Suprapubic skin (tissue), 4 donors: ENCODE measurements around the gene CHEK2. TPM values are rescaled to one million over a fixed set of nuclear protein-coding genes. Genes with fewer than 3 reads are reported as not detected.
"Not testable (repeated sequence)": the region's sequence is repeated elsewhere in the genome, so short reads cannot be mapped to it uniquely, and the experiment has no call there.

Experiments
- DNase-seq, 2 donors: peaks; one replicate each; pipeline ENCODE4 v3.0.0-alpha.2; 2019; ENCODE audit warnings: low spot score in 2 of 2
- H3K27ac ChIP-seq: fragments of 200-600 bp; sonication (generic); one replicate; pipeline ENCODE4 v1.5.1; 2019
- H3K27me3 ChIP-seq: fragments of 200-600 bp; sonication (generic); one replicate; pipeline ENCODE4 v1.5.1; 2019
- H3K36me3 ChIP-seq: fragments of 200-600 bp; sonication (generic); one replicate; pipeline ENCODE4 v1.5.1; 2019
- H3K4me1 ChIP-seq: fragments of 200-600 bp; sonication (generic); one replicate; pipeline ENCODE4 v1.5.1; 2019
- H3K4me3 ChIP-seq: fragments of 200-600 bp; sonication (generic); one replicate; pipeline ENCODE4 v1.5.1; 2019; ENCODE audit warnings: mild to moderate bottlenecking
- H3K9me3 ChIP-seq: fragments of 200-600 bp; sonication (generic); one replicate; pipeline ENCODE4 v1.5.1; 2019
- CTCF ChIP-seq, 2 donors: fragments of 200-600 bp in 1 of 2; fragments of 450-650 bp in 1 of 2; sonication (generic) in 1 of 2; IDR thresholded peaks; one replicate each; pipeline ENCODE4 v1.5.1; 2016 to 2019; ENCODE audit warnings: antibody characterized with exemption in 2 of 2, mild to moderate bottlenecking in 1 of 2, moderate library complexity in 1 of 2
- EP300 ChIP-seq: sonication (generic); formaldehyde crosslinking; IDR thresholded peaks from one replicate; pipeline ENCODE4 v1.6.1; 2017; ENCODE audit warnings: antibody characterized with exemption
- POLR2A ChIP-seq, 2 donors: fragments of 450-650 bp; IDR thresholded peaks; one replicate each; pipeline ENCODE4 v1.6.1; 2017; ENCODE audit warnings: antibody characterized with exemption in 2 of 2, mild to moderate bottlenecking in 2 of 2, moderate library complexity in 2 of 2
- POLR2AphosphoS5 ChIP-seq, 3 donors: sonication (generic); formaldehyde crosslinking; IDR thresholded peaks; one replicate each; pipeline ENCODE4 v1.6.1; 2017; ENCODE audit warnings: antibody characterized with exemption in 3 of 3
- WGBS: methylation state at CpG from one replicate; pipeline ENCODE4 v1.1.5; 2018; 5-methylcytosine and 5-hydroxymethylcytosine counted together
- total RNA-seq, 4 donors: library from RNA; depleted of rRNA; stranded (reverse); fragments of >200 nt; gene quantifications; one replicate each; pipeline ENCODE4 v1.1.0, GENCODE V29; 2016

The CHEK2 gene
- total RNA-seq, 4 donors from 2014 or later: 6.1 to 14.8 (median 10.0) TPM

- Histone ChIP-seq H3K4me1 (peaks cover 7% of the 10 kb centered on the region), H3K27ac (no peak overlapping the region), H3K9me3 (no peaks in the 10 kb centered on the region), H3K27me3 (no peaks in the 10 kb centered on the region), H3K4me3 (no peak overlapping the region), H3K36me3 (no peaks in the 10 kb centered on the region)
- DNase-seq: no peak
- WGBS: 67% methylated on average over 3 of the region's 3 CpGs
- TF ChIP-seq POLR2A (IDR thresholded peaks at IDR 0.05) (no peak), EP300 (no peak)
Observed at GRCh38 chr22:28759861-28760560, 18.4 kb upstream of the CHEK2 start.

DNA sequence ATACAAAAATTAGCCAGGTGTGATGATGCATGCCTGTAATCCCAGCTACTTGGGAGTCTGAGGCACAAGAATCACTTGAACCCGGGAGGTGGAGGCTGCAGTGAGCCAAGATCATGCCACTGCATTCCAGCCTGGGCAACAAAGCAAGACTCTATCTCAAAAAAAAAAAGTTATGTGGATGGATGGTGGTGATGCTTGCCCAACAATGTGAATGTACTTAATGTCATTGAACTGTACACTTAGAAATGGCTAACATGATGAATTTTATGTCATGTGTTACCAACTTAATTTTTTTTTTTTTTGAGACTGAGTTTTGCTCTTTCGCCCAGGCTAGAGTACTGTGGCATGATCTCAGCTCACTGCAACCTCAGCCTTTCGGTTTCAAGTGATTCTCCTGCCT is 12.9 kb upstream of the CHEK2 start:
- peaks cover 23% of the 10 kb centered on the region for H3K36me3 ChIP-seq
- not testable (repeated sequence) for H3K9me3 ChIP-seq, DNase-seq, H3K27ac ChIP-seq, H3K27me3 ChIP-seq, H3K4me3 ChIP-seq, H3K4me1 ChIP-seq
- 90% methylated on average over 3 of the region's 3 CpGs for WGBS

GRCh38 chr22:28750471-28750881 is 8.9 kb upstream of the CHEK2 start:
- Histone ChIP-seq H3K9me3 (no peaks in the 10 kb centered on the region), H3K4me3 (no peak overlapping the region), H3K36me3 (peaks cover 63% of the 10 kb centered on the region), H3K27me3 (no peaks in the 10 kb centered on the region), H3K4me1 (no peaks in the 10 kb centered on the region), H3K27ac (no peak overlapping the region)
- DNase-seq: no peak
- TF ChIP-seq POLR2A (IDR thresholded peaks at IDR 0.05) (no peak), EP300 (no peak), CTCF (IDR thresholded peaks at IDR 0.05) (no peak), POLR2AphosphoS5 (IDR thresholded peaks at IDR 0.05) (no peak)
- 77% methylated on average over 6 of the region's 6 CpGs for WGBS

DNA sequence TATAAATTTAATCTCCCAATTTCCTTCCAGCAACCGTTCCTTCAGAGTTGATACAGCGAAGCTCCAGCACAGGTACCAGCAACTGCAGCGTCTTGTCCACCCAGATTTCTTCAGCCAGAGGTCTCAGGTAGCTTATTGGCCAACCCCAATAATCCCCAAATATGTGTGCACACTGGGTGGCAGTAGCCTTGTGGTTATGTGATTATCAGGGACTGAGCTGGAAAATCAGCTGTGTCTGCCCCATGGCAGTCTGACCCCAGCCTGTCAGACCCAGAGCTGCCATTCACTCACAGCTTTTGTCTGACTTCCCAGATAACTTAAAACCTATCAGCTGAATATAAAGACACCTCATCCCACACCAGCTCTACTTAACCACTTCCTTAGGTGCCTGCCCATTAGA is 2.2 kb upstream of the CHEK2 start:
- Histone ChIP-seq H3K36me3 (peaks cover 50% of the 10 kb centered on the region), H3K27ac (no peak overlapping the region), H3K4me1 (peaks cover 19% of the 10 kb centered on the region), H3K4me3 (no peak overlapping the region), H3K9me3 (no peaks in the 10 kb centered on the region), H3K27me3 (no peaks in the 10 kb centered on the region)
- WGBS: 97% methylated on average over 3 of the region's 3 CpGs
- TF ChIP-seq POLR2A (IDR thresholded peaks at IDR 0.05): no peak
- no peak for TF ChIP-seq CTCF (IDR thresholded peaks at IDR 0.05)
- TF ChIP-seq EP300: no peak
- TF ChIP-seq POLR2AphosphoS5 (IDR thresholded peaks at IDR 0.05): no peak
- no peak for DNase-seq

DNA sequence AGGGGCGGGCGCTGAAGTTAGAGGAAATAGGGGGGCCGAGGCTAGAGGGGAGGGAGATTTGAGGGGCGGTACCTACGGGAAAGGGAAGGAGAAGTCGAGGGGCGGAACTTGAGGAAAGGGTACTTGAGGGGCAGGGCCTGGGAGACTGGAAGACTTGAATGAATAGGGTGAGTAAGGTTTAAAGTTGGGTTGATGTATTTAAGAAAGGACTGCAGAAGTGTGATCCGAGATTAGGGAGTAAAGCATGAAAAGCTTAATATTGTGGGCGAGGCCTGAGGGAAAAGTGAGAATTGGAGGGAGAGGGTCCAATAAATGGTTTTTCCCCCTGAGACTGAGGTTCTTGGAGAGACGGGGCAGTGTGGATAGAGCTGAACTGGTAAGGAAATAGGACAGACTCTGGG is 942 bp upstream of the CHEK2 start:
- Histone ChIP-seq H3K36me3 (peaks cover 37% of the 10 kb centered on the region), H3K4me1 (peaks cover 19% of the 10 kb centered on the region), H3K4me3 (peak overlapping the region; percentile 96), H3K9me3 (no peaks in the 10 kb centered on the region), H3K27ac (peak overlapping the region; percentile 98), H3K27me3 (no peaks in the 10 kb centered on the region)
- TF ChIP-seq POLR2A (IDR thresholded peaks at IDR 0.05): no peak
- no peak for TF ChIP-seq CTCF (IDR thresholded peaks at IDR 0.05)
- TF ChIP-seq EP300: no peak
- no peak for TF ChIP-seq POLR2AphosphoS5 (IDR thresholded peaks at IDR 0.05)
- no peak for DNase-seq
- WGBS: 3% methylated on average over 10 of the region's 10 CpGs

DNA sequence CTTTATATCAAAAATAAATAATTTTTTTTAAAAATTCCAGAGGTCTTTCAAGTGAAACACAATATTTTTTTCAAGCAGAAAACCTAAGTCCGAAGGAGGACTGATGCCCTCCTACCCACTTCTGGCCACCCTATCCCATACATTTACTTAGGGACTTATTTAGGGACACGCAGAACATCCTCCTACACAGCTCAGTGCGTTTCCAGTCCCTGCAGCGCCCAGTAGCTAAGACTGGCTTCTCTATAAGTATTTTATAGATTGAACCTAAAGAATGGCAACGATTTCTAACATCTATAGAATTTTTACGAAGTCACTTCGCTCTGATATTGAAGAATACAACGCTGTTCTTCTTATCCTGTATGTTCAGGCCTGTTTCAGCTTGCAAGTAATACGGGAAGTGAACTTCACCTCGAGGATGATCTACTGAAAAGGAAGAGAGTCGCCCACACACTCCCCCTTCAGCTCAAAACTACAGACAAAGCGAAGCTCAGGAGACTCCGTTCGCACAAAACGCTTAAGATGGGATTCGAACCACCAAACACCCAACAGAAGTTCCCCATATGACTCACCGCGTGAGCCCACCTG is 328 bp downstream of the CHEK2 start:
- peaks cover 19% of the 10 kb centered on the region for H3K4me1 ChIP-seq
- no peaks in the 10 kb centered on the region for H3K27me3 ChIP-seq
- no peaks in the 10 kb centered on the region for H3K9me3 ChIP-seq
- 4% methylated on average over 18 of the region's 18 CpGs for WGBS
- peak overlapping the region; percentile 96 for H3K4me3 ChIP-seq
- no peak for DNase-seq
- H3K27ac ChIP-seq: no peak overlapping the region
- H3K36me3 ChIP-seq: peaks cover 24% of the 10 kb centered on the region
- no peak for TF ChIP-seq POLR2AphosphoS5 (IDR thresholded peaks at IDR 0.05)
- no peak for TF ChIP-seq CTCF (IDR thresholded peaks at IDR 0.05)
- no peak for TF ChIP-seq EP300
- TF ChIP-seq POLR2A (IDR thresholded peaks at IDR 0.05): no peak

GRCh38 chr22:28738876-28739275 is 2.7 kb downstream of the CHEK2 start:
- not testable (repeated sequence) for DNase-seq, H3K9me3 ChIP-seq, H3K27ac ChIP-seq, H3K4me3 ChIP-seq, H3K27me3 ChIP-seq, H3K36me3 ChIP-seq
- H3K4me1 ChIP-seq: peaks cover 19% of the 10 kb centered on the region
- 88% methylated on average over 8 of the region's 8 CpGs for WGBS
